HK-2 (cell line): ENCODE measurements around the gene NANP.
"Not testable (repeated sequence)": the region's sequence is repeated elsewhere in the genome, so short reads cannot be mapped to it uniquely, and the experiment has no call there.

Experiments used
- DNase-seq: peaks from one replicate; pipeline ENCODE4 v3.0.0-alpha.2; 2018; ENCODE audit not compliant: unreplicated experiment

Gene NANP, protein sequence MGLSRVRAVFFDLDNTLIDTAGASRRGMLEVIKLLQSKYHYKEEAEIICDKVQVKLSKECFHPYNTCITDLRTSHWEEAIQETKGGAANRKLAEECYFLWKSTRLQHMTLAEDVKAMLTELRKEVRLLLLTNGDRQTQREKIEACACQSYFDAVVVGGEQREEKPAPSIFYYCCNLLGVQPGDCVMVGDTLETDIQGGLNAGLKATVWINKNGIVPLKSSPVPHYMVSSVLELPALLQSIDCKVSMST

DNA sequence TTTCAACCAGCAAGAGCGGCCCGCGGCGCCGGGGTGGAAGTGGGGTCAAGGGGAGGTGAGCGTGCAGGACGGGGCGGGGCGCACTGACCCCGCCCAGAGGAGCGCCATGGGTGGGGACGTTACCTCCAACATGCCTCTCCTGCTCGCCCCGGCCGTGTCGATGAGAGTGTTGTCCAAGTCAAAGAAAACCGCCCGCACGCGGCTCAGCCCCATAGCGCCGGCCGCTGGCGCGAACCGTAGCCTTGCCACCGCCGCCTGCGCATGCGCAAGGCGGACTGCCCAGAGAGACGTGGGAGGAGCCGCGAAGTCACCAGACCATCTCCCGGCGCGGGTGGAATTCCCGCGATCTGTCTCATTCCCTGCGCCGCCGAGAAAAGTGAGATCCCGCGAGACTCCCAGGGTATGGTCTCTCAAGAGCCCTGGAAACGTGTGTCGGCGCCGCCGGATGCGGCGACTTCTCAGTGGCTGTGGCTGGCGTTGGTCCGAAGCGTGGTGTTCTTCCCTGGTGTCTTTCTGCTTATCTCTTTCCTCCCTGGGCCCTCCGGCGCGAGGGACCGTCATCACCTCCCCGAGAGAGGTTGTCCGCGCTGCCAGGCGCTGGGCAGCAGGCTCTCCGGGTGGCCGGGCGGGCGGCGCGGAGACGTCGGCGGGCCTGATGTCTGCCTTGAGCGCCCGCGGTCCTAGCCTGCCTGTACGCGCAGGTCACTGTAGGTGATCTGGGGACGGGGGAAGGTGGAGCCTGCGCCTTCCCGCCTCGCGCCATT, at the start of gene NANP:
Gene NANP (minus strand): TSS at position 279 of the 764 bp plus-strand sequence. CDS start 66 bp downstream, at position 213.
- DNase-seq = peak; percentile 100

DNA sequence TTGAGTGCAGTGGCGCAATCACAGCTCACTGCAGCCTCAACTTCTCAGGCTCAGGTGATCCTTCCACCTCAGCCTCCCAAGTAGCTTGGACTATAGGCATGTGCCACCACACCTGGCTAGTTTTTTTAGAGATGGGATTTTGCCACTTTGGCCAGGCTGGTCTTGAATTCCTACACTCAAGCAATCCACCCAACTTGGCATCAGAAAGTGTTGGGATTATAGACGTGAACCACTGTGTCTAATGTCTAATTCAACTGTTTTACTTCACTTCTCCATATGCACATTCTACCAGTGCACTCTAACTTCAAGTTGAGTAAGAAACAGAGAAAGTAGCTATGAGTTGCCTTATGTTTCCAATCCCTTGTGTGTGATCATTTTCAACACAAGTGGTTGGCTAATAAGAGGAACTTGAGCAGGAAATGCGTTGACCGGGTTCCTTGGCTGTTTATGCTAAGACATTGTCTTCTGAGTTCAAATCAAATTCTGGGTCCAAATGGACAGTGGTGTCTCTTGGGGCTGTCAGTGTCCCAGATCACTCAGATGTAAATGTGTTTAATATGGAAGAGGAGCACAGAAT, 48.9 kb upstream of the NANP start:
- DNase-seq = no peak

DNA sequence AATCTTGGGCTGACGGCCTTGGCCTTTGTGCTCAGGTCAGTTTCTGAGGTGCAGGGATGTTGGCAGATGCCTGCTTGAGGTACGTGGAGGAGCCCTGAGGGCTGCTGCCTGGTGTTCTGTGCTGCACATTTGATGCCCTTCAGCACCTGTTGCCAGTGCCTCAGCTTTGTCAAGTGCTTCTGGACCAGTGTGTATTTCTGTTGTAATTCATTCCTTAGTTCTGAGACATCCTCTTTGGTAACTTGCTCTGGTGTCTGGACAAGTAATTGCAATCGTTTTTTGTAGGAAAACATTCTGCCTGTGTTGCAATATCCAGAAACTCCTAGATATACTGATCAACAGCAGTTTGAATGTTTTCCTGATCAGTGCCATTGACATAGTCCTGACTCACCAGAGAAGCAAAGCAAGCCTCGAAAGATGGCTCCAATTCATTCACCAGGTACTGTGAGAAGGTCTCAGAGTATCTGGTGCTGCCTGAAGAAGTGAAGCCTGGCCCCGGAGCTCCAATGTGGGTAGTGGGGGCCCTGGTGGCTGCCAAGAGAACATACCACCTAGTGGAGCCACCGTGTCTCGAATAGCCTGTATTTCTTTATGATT, 46.1 kb upstream of the NANP start:
- DNase-seq = no peak

DNA sequence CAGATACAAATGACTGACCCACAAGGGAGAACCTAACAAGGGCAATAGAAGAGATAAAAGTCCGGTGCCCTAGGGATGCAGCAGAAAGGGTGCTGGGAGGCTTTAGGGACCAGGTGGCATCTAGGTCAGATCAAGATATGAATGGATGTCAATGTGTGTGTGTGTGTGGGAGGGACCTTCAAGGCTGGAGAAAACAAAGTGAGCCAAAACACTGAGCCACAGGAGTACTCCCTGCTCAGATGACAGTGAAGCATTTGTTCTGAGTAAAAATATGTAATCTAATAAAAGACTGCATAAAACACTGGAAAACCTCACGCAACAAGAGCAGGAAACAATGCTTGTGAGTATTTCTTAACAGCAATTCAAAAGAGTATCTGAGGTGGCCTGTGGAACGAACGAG, 44.6 kb upstream of the NANP start:
- no peak for DNase-seq

DNA sequence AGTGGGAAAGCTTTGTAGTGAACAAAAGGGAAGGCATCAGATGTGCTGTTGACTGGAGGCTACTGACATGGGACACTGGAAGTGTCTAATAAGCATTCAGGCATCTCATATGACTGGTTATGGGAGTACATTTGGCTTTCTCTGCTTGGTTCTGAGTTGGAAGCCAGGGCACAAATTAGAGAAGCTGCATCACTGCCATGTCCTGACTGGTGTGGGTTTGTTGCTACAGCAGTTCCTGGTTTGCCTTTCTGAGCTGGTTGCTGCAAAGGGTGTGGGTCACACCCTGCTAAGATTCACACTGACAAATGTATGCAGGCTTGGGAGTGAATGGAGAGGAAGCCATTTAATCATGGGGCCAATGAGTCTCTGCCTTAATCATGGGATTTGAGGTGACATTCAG, 36.2 kb upstream of the NANP start:
- no peak for DNase-seq

DNA sequence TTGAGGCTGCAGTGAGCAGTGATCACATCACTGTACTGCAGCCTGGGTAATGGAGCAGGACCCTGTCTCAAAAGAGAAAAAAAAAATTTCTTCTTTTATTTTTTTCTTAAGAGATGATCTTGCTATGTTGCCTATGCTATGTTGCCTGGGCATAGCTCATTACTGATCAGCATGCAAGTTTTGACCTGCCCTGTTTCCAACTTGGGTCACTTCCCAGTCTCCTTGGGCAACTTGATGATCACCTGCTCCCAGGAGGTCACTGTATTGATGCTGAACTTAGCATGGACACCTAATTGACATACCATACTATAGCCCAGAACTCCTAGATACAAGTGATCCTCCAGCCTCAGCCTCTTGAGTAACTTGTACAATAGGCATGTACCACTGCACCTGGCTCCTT, 30.7 kb upstream of the NANP start:
- no peak for DNase-seq

DNA sequence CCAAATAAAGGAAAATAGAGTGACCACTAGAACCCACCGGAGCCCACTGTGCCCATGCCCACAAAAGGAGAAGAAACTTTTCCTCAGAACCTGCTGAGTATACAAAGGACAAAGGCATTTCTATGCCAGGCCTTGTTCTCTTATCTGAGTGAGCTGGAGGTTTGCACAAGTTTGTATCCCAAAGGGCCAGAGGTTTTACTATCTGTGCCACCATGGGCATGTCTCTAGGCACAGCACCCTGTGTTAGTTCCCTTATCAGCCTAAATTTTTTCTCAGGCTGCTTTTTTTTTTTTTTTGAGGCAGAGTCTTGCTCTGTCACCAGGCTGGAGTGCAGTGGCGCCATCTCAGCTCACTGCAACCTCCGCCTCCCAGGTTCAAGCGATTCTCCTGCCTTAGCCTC, 29.1 kb upstream of the NANP start:
- not testable (repeated sequence) for DNase-seq

DNA sequence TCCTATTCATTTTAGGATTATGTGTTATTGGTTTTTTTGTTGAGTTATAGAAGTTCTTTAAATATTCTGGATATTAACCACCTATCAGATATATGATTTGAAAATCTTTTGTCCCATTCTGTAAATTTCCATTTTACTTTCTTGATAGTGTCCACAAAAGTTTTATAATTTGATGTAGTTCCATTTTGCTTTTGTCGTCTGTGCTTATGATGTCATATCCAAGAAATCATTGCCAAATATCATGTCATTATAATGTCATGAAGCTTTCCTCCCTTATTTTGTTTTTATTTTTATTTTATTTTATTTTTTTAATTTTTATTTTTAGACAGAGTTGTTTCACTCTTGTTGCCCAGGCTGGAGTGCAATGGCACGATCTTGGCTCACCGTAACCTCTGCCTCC, 21.0 kb upstream of the NANP start:
- no peak for DNase-seq

DNA sequence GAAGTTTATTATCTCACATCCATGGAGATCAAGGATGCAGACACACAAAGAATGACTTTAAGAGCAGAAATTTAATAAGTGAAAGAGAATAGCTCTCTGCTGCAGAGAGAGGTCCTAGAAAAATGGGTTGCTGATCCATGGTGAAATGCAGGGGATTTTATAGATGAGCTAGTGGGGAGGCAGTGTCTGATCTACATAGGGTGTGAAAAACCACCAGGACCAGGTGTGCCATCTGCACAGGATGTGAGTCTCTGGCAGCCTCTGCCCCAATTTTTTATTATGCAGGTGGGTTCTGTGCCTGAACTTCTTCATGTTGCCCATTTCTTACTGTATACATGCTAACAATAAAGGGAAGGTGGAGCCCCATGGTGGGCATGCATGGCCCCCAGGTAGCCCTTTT, 19.9 kb upstream of the NANP start:
- DNase-seq = no peak

DNA sequence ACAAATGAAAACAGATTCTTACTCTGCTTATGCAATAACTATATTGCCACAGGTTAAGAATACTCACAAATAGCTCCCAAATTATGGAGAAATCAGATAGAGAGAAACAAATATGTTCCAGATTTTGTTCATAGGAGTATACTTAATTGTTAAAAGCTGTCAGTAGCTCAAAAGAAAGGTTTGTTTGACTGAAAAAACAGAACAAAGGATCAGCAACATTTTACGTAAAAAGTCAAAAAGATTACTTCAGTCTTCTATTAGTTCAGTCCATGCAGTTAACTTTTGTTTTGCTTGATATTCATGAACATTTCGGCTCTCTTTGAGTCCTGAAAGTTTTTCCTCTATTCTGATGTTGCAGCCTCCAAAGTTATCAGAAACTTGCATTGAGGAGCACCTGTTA, 13.4 kb upstream of the NANP start:
- DNase-seq = no peak

DNA sequence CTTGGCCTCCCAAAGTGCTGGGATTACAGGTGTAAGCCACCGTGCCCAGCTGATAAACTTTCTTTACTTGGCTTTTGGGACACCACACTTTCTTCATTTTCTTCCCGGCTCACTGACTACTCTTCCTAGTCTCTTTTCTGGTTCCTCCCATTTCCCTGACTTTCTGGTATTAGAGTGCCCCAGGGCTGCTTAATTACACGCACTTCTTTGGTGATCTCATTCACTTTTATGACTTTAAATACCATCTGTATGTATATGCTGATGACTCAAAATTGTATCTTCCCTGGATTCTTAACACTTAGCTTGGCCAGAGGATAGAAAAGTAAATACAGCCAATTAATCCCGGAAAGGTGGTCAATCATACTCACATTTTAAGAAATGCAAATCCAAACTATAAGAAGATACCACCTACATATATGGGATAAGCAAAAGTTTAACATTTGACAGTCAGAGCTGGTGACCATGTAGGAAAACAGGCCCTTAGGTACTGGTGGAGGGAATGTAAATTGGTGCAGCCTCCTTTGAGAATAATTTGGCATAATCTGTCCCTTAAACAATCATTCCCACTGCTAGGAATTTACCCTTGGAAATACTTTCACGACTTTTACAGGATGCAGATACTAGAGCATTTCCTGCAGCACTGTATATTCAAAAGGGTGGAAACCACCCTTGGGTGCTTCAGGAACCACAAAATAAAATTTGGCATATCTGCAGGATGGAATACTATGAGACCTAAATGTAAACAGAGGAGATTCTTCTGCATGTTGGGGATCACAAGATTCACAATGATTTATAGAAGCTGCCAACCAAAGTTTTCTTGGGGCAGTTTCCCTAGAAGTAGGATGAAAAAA, 9.4 kb upstream of the NANP start:
- no peak for DNase-seq

DNA sequence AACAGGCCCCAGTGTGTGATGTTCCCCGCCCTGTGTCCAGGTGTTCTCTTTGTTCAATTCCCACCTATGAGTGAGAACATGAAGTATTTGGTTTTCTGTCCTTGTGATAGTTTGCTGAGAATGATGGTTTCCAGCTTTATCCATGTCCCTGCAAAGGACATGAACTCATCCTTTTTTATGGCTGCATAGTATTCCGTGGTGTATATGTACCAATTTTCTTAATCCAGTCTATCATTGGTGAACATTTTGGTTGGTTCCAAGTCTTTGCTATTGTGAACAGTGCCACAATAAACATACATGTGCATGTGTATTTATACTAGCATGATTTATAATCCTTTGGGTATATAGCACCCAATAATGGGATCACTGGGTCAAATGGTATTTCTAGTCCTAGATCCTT, 6.8 kb upstream of the NANP start:
- not testable (repeated sequence) for DNase-seq

DNA sequence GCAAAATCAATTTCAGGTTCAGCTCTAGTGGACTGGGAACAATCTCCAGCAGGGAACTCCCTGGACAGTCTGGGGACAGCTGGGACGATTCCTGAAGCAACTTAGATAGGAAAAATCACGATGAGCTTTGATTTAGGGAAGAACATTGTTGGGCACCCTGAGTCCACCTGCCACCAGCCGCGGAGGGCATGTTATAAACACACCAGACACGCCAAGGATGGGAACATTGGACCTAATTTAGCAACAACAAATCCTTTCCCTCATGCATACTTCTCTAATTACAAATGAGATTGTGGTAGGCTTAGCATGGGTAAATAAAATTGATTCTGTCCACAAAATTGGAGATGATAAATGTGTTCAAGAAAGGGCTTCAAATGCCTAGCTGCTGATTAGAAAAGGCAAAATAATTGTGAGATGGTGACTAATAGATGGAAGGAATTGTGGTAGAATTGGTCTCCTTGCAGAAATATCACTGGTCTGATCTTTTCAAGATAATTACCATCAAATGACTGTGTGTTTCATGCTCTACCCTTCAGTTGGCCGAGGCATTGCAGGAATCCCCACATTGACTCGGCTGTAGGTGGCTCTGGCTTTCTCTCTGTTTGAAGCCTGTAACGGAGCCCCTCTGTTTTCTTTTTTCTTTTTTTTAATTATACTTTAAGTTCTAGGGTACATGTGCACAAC, 6.1 kb upstream of the NANP start:
- DNase-seq = no peak

DNA sequence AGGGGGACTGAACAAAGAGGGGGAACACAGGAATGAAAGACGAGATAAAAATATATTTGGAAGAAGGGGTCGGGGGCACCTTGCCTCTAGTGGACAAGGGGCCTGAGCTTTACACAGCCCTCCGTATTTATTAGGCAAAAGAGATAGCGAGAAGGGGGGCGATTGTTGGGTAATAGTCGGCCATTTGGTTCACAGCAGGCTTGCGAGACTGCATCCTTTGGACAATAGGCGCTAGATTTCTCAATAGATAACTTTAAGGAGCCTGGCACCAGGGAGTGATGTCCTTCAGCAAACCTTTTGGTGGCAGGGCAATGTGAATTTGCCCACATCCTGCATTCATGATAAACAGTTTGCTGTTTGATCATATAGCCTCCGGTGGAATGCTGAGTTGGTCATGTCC, 3.0 kb upstream of the NANP start:
- no peak for DNase-seq

DNA sequence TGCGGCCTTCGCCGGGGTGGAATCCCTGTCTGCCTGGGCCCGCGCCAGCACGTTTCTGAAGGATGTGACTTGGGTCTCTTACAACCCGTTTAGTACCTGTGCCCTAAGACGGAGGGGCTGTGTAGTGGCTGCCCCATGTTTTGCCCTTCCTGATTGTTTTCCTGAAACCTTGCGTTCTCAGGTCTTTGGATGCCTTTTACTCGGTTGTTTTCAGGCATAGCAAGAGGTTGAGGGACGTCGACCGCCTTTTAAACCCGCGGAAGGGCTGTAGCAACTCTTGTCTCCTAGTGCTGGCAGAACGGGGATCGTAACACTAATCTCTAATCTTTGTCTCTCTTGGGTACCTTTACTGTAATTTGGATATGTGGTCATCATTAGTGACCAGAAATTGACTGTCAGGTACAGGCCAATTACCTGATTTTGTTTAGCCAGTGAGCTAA, 706 bp upstream of the NANP start:
- DNase-seq = no peak

DNA sequence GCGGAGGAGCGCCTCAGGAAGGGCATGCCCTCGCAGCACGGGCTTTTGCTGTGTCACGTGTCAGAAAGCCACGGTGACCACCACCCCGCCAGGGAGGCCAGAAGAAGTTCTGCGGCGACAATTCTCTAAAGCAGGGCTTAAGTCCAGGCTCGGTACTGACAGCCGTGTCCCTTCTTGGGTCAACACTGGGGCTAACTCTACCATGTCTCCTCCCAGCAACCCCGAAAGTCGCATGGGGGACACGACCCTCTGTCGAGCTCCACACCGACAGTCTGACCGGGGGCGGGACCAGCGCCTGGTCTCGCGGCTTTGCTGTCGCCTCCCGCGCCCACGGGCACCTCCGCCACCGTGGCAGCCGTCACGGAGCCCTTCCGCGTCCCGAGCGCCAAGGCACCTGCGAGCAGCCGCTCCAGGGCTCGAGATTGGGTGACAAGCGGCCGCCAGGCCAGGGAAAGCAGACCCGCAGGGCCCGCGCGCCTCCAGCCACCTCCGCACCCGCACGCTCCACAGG, 534 bp downstream of the NANP start:
- DNase-seq = peak; percentile 64

DNA sequence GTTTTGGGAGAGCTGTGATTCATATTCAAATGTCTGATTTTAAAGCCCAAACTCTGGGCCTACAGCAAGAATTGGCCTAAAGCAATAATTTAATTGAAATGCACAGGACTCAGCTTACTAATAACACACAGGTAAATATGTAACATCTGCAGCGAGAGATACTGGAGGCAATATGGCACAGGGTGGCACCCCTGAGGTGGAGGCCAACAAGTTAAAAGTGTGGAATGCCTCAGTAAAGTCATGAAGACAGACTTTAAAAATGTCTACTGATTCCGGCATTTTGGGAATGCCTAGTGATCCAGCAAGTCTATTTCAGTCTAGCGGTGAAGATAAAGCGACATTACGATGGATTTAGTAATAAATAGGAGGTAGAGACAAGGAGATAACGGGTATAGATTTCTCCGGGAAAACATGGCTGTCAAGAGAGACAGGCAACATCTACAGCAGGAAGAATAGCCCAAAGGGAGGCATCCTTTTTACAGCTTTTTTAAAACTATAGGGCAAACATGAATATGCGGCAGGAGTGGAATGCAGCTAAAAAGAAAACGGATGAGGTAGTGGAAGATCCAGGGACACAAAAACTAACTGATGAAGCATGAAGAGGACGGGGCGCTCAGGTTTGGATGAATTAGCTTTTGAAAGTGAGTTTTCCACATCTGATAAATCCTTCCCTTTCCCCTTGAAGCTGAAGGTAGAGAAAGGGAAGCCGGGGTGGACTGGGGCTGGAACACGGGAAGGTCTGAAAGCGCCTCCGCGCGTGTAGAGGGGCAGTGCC, 1.2 kb downstream of the NANP start:
- no peak for DNase-seq

DNA sequence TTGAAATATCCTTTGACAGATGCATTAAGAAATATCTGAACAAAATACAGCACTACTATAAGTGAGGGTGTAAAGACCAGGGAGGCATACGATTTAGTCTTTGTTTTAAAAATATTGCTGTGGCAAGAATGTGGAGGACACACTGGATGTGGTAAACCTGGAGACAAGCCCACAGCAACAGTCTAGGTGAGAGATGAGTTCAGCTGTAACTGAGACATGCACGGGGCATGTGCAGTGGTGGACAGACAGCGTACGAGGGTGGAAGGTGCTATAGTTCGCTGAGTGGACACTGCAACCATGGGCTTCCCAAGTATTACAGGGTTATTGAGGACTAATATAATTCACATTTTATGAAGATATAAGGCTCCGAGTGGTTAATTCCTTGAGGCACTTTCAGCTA, 1.8 kb downstream of the NANP start:
- no peak for DNase-seq

DNA sequence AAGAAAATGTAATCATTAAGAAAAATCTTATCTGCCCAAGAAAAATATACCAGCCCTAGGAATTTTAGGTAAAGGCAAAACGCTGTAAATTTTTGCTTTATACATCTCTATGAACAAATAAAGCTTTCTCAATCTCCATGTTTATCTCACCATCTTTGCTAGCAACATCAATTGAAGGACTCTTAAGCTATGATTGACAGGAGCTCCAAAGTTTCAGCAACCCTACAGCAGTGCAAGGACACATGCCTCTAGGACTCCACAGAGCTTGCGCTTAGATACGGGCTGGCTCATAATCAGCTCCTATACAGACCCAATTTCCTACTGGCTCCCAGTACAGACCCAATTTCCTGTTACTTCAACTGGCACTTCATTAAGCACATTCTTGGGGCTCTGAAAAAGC, 4.3 kb downstream of the NANP start:
- no peak for DNase-seq

DNA sequence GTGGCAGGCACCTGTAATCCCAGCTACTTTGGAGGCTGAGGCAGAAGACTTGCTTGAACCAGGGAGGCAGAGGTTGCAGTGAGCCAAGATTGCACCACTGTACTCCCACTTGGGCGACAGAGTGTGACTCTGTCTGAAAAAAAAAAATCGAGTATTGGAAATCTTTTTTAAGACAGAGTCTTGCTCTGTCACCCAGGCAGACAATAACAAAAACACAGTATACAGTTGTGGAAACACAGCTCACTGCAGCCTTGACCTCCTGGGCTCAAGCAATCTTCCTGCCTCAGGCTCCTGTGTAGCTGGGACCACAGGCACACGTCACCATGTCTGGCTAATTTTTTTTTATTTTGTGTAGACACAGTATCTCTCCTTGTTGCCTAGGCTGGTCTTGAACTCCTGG, 15.0 kb downstream of the NANP start:
- no peak for DNase-seq
